ENCODE data around the gene PPP1R11. TPM values are rescaled to one million over a fixed set of nuclear protein-coding genes. Genes with fewer than 3 reads are reported as not detected.
A peak's percentile ranks its signal among the peaks of the same experiment; 100 is the strongest.

The PPP1R11 gene
- total RNA-seq, 1 experiment from 2014 or later: 23.8 TPM

- Histone ChIP-seq H3K9me3 (ENCODE audit: control insufficient read depth, low read depth, low read length) (no peaks in the 10 kb centered on the region), H3K14ac (ENCODE audit: insufficient read depth, low read length) (no peak overlapping the region), H3K56ac (ENCODE audit: insufficient read length, low read depth, low read length) (no peak overlapping the region), H4K20me1 (ENCODE audit: control insufficient read depth, insufficient read depth, insufficient read length) (no peaks in the 10 kb centered on the region), H3K27ac (ENCODE audit: insufficient read length, low read depth, low read length) (no peak overlapping the region), H4K5ac (ENCODE audit: insufficient read length, low read depth, low read length) (no peak overlapping the region), H4K8ac (replicated peaks; ENCODE audit: insufficient read length, low read depth, low read length) (no peak overlapping the region), H2BK20ac (ENCODE audit: low read depth, low read length, poor library complexity, severe bottlenecking) (no peak overlapping the region), H2BK120ac (ENCODE audit: low read depth, low read length, poor library complexity, severe bottlenecking) (no peak overlapping the region), H2AFZ (ENCODE audit: low read length) (no peak overlapping the region), H2BK5ac (ENCODE audit: insufficient read length, low read length) (no peak overlapping the region), H3K9ac (ENCODE audit: extremely low read depth, insufficient read length, low read length) (no peak overlapping the region), H2BK15ac (ENCODE audit: low read depth, low read length) (no peak overlapping the region), H2BK12ac (ENCODE audit: insufficient read length, low read depth, low read length) (no peak overlapping the region), H2AK5ac (ENCODE audit: insufficient read length, low read length) (no peak overlapping the region), H4K91ac (ENCODE audit: insufficient read length, low read depth, low read length) (no peak overlapping the region), H3K23me2 (ENCODE audit: insufficient read length, low read depth, low read length, poor library complexity, severe bottlenecking) (peaks cover 22% of the 10 kb centered on the region), H3K4me1 (ENCODE audit: insufficient read depth, low read length) (peaks cover 5% of the 10 kb centered on the region; the same call in 1 of the 2 replicates), H3K27me3 (ENCODE audit: insufficient read depth, low read length) (peaks cover 36% of the 10 kb centered on the region; the same call in 1 of the 2 replicates), H3K79me1 (ENCODE audit: insufficient read depth, low read depth, low read length, poor library complexity, severe bottlenecking) (no peaks in the 10 kb centered on the region), H3K4me2 (ENCODE audit: insufficient read depth, insufficient read length, low read length) (peak overlapping the region; percentile 95), H3K18ac (ENCODE audit: insufficient read length, low read depth, low read length) (no peak overlapping the region), H3T11ph (ENCODE audit: low read length) (no peak overlapping the region), H3K4ac (ENCODE audit: low read depth, low read length) (no peak overlapping the region), H3K23ac (ENCODE audit: insufficient read length, low read depth, low read length) (no peak overlapping the region), H3K79me2 (ENCODE audit: insufficient read depth, low read length) (no peaks in the 10 kb centered on the region)
- Mint-ChIP-seq H3K9me3 (peaks cover 0 to 5% of the 10 kb centered on the region in 2 experiments; a peak in 3 of 5 replicates), H3K4me1 (peaks cover 37 to 39% of the 10 kb centered on the region in 2 experiments), H3K27me3 (ENCODE audit: low read depth) (peaks cover 96% of the 10 kb centered on the region), H3K4me3 (peak overlapping the region; percentile 42 to 76), H3K36me3 (ENCODE audit: insufficient read depth in 1 of 3, low read depth in 3 of 3) (peaks cover 0 to 2% (median 0%) of the 10 kb centered on the region in 3 experiments; a peak in 1 of 7 replicates), H3K27ac (no peak overlapping the region)
- DNase-seq: no peak
- no peak for TF ChIP-seq CTCF (conservative IDR thresholded peaks at IDR 0.05)
- no CpG with 5 or more reads among the region's 15 CpGs for WGBS (ENCODE audit: extremely low coverage, insufficient read length, low lambda C conversion rate)
Measured at GRCh38 chr6:30102414-30102969, 35.5 kb downstream of the PPP1R11 start.
